IMR-90 (cell line): Measurements from ENCODE around the gene ARHGAP35. TPM values are rescaled to one million over a fixed set of nuclear protein-coding genes. Genes with fewer than 3 reads are reported as not detected.

Source experiments
- ATAC-seq: fragments of 200-7000 bp; cut with Tn5 transposase; 2 replicates; pipeline ENCODE4 v1.9.1; 2020; ENCODE audit warnings: low read depth, mild to moderate bottlenecking, moderate library complexity
- BruUV-seq: library from RNA; stranded (reverse); fragments of 400-500 nt; replicated peaks from 2 replicates; lab custom pipeline; 2021; lab: Mats Ljungman, UMichigan
- CTCF ChIA-PET: fragments of 300-600 bp; formaldehyde crosslinking; extraction: SDS; loops from one replicate; lab custom pipeline; 2021; ENCODE audit warnings: antibody characterized with exemption; lab: Yijun Ruan, JAX
- POLR2A ChIA-PET: fragments of 300-600 bp; sonication (Branson Sonifier 250); formaldehyde crosslinking; loops from one replicate; lab custom pipeline; 2022; ENCODE audit warnings: antibody characterized with exemption; ENCODE audit not compliant: unreplicated experiment; lab: Charles Lee
- DNase-seq: peaks from one replicate; pipeline ENCODE4 v3.0.0; 2013
- H2AFZ ChIP-seq: replicated peaks from 2 replicates; pipeline ENCODE3; 2013; ENCODE audit warnings: low read length, mild to moderate bottlenecking; ENCODE audit not compliant: poor library complexity
- H2AK5ac ChIP-seq: 2 replicates; pipeline ENCODE4 v1.6.1; 2013; ENCODE audit warnings: low read depth, low read length, inconsistent platforms
- H2AK9ac ChIP-seq: replicated peaks from 2 replicates; pipeline ENCODE3; 2013; ENCODE audit warnings: mild to moderate bottlenecking, low read depth, low read length, moderate library complexity; ENCODE audit not compliant: poor library complexity
- H2BK120ac ChIP-seq: 2 replicates; pipeline ENCODE4 v1.6.1; 2013; ENCODE audit warnings: low read depth, low read length, inconsistent platforms
- H2BK15ac ChIP-seq: 3 replicates; pipeline ENCODE4 v1.6.1; 2013; ENCODE audit warnings: low read depth, low read length, inconsistent platforms
- H2BK20ac ChIP-seq: 2 replicates; pipeline ENCODE4 v1.6.1; 2013; ENCODE audit warnings: low read depth, mild to moderate bottlenecking, inconsistent platforms, low read length, moderate library complexity
- H2BK5ac ChIP-seq: 2 replicates; pipeline ENCODE4 v1.6.1; 2013; ENCODE audit warnings: mild to moderate bottlenecking, low read depth, low read length, inconsistent platforms; ENCODE audit not compliant: poor library complexity, severe bottlenecking
- H3K14ac ChIP-seq: replicated peaks from 2 replicates; pipeline ENCODE4 v1.6.1; 2013; ENCODE audit warnings: low read depth, low read length, inconsistent platforms
- H3K18ac ChIP-seq: 2 replicates; pipeline ENCODE4 v1.6.1; 2013; ENCODE audit warnings: low read depth, low read length, control low read depth
- H3K23ac ChIP-seq: 2 replicates; pipeline ENCODE4 v1.6.1; 2013; ENCODE audit warnings: low read depth, low read length, inconsistent platforms
- H3K27ac ChIP-seq: 2 replicates; pipeline ENCODE4 v1.5.1; 2013; ENCODE audit warnings: mild to moderate bottlenecking, control low read depth, low read length; ENCODE audit not compliant: insufficient read depth
- H3K27me3 ChIP-seq: 2 replicates; pipeline ENCODE4 v1.6.1; 2013; ENCODE audit warnings: low read length; ENCODE audit not compliant: control insufficient read depth, insufficient read depth
- H3K36me3 ChIP-seq: 2 replicates; pipeline ENCODE4 v1.6.1; 2013; ENCODE audit warnings: low read length, mixed read lengths; ENCODE audit not compliant: control insufficient read depth, insufficient read depth
- H3K4ac ChIP-seq: 2 replicates; pipeline ENCODE4 v1.6.1; 2013; ENCODE audit warnings: low read depth, low read length, inconsistent platforms
- H3K4me1 ChIP-seq: 2 replicates; pipeline ENCODE4 v1.6.1; 2013; ENCODE audit warnings: low read length, mixed read lengths; ENCODE audit not compliant: control insufficient read depth, insufficient read depth
- H3K4me2 ChIP-seq: 2 replicates; pipeline ENCODE4 v1.6.1; 2013; ENCODE audit warnings: low read depth, mild to moderate bottlenecking, control low read depth, low read length, moderate library complexity
- H3K4me3 ChIP-seq: 2 replicates; pipeline ENCODE4 v1.5.1; 2013; ENCODE audit warnings: low read depth, mild to moderate bottlenecking, control low read depth, low read length, moderate library complexity; ENCODE audit not compliant: insufficient read depth
- H3K56ac ChIP-seq: 2 replicates; pipeline ENCODE4 v1.6.1; 2013; ENCODE audit warnings: low read length, inconsistent platforms; ENCODE audit not compliant: insufficient read depth; ENCODE audit errors: extremely low read depth
- H3K79me1 ChIP-seq, 2 experiments: 2 replicates each; pipeline ENCODE4 v1.6.1; 2013; ENCODE audit warnings: low read length in 2 of 2, inconsistent platforms in 1 of 2, low read depth in 1 of 2
- H3K9ac ChIP-seq: 2 replicates; pipeline ENCODE4 v1.6.1; 2013; ENCODE audit warnings: low read depth, low read length, control low read depth
- H3K9me1 ChIP-seq: 2 replicates; pipeline ENCODE4 v1.6.1; 2013; ENCODE audit warnings: low read length, inconsistent platforms; ENCODE audit not compliant: insufficient read depth
- H3K9me3 ChIP-seq: 2 replicates; pipeline ENCODE4 v1.6.1; 2013; ENCODE audit warnings: low read length; ENCODE audit not compliant: control insufficient read depth, insufficient read depth
- H4K20me1 ChIP-seq: 2 replicates; pipeline ENCODE4 v1.6.1; 2013; ENCODE audit warnings: low read length, inconsistent platforms; ENCODE audit not compliant: insufficient read depth
- H4K5ac ChIP-seq: 2 replicates; pipeline ENCODE4 v1.6.1; 2013; ENCODE audit warnings: mild to moderate bottlenecking, low read depth, low read length, control low read depth
- H4K8ac ChIP-seq, 2 experiments: 2 replicates each; pipeline ENCODE4 v1.6.1; 2013; ENCODE audit warnings: low read depth in 2 of 2, low read length in 2 of 2, control low read depth in 1 of 2, inconsistent platforms in 1 of 2
- H4K91ac ChIP-seq: 2 replicates; pipeline ENCODE4 v1.6.1; 2013; ENCODE audit warnings: low read depth, low read length, inconsistent platforms; ENCODE audit not compliant: insufficient read depth
- BHLHE40 ChIP-seq: fragments of 150-350 bp; IDR thresholded peaks from 2 replicates; pipeline ENCODE4 v1.6.1; 2016; ENCODE audit warnings: mild to moderate bottlenecking, low read depth, low read length
- CEBPB ChIP-seq: IDR thresholded peaks from 2 replicates; pipeline ENCODE4 v1.6.1; 2012; ENCODE audit warnings: low read depth, low read length, improper control_type of control experiment
- CHD1 ChIP-seq: IDR thresholded peaks from 2 replicates; pipeline ENCODE4 v1.6.1; 2012; ENCODE audit warnings: low read depth, low read length, improper control_type of control experiment
- ELK1 ChIP-seq: fragments of 150-350 bp; IDR thresholded peaks from 2 replicates; pipeline ENCODE4 v1.6.1; 2016; ENCODE audit warnings: low read depth, mild to moderate bottlenecking, low read length, moderate library complexity, borderline replicate concordance
- FOS ChIP-seq: fragments of 150-350 bp; IDR thresholded peaks from 2 replicates; pipeline ENCODE4 v1.6.1; 2016; ENCODE audit warnings: low read depth, low read length
- MAFK ChIP-seq: IDR thresholded peaks from 2 replicates; pipeline ENCODE4 v1.6.1; 2012; ENCODE audit warnings: low read depth, low read length, improper control_type of control experiment
- MAZ ChIP-seq: IDR thresholded peaks from 2 replicates; pipeline ENCODE4 v1.6.1; 2012; ENCODE audit warnings: low read depth, mild to moderate bottlenecking, low read length, improper control_type of control experiment, moderate library complexity, borderline replicate concordance
- POLR2A ChIP-seq: IDR thresholded peaks from 2 replicates; pipeline ENCODE4 v1.6.1; 2012; ENCODE audit warnings: mild to moderate bottlenecking, low read depth, low read length
- RAD21 ChIP-seq: IDR thresholded peaks from 2 replicates; pipeline ENCODE4 v1.6.1; 2012; ENCODE audit warnings: low read length, improper control_type of control experiment
- RCOR1 ChIP-seq: IDR thresholded peaks from 2 replicates; pipeline ENCODE4 v1.6.1; 2012; ENCODE audit warnings: mild to moderate bottlenecking, low read length, improper control_type of control experiment; ENCODE audit not compliant: insufficient replicate concordance
- RFX5 ChIP-seq: IDR thresholded peaks from 2 replicates; pipeline ENCODE4 v1.8.0; 2012; ENCODE audit warnings: low read depth, mild to moderate bottlenecking, low read length, moderate library complexity
- USF2 ChIP-seq: fragments of 150-350 bp; IDR thresholded peaks from 2 replicates; pipeline ENCODE4 v1.6.1; 2017; ENCODE audit warnings: mild to moderate bottlenecking, antibody characterized with exemption, low read length, low read depth
- WGBS, 2 experiments: methylation state at CpG; one replicate each; pipeline versions ENCODE4 v1.1.5 to v1.1.7; 2013; ENCODE audit warnings: missing lambda C conversion rate in 2 of 2; ENCODE audit not compliant: insufficient read length in 1 of 2; ENCODE audit errors: extremely low coverage in 2 of 2; 5-methylcytosine and 5-hydroxymethylcytosine counted together
- dilution Hi-C: fragments of 300-500 bp; cut with HindIII; formaldehyde crosslinking; loops from one replicate; pipeline ENCODE4 v1.14.3; 2018; ENCODE audit warnings: low sequenced_read_pairs; ENCODE audit not compliant: unreplicated experiment
- in situ Hi-C: fragments of 300-500 bp; cut with MboI; formaldehyde crosslinking; loops from 3 replicates; pipeline ENCODE4 v1.14.3; 2019; ENCODE audit warnings: low sequenced_read_pairs, inconsistent platforms, mixed read lengths
- intact Hi-C: fragments of 100-400 bp; cut with micrococcal nuclease; formaldehyde crosslinking; loops from 2 replicates; pipeline ENCODE4 v1.10.0; 2022
- polyA plus RNA-seq, 3 experiments: library from polyadenylated mRNA; depleted of rRNA; stranded (reverse); fragments of >200 nt; gene quantifications; 2 replicates each; pipeline ENCODE4 v1.2.3, GENCODE V29; 2012; ENCODE audit warnings: low replicate concordance in 1 of 3
- total RNA-seq: library from RNA; depleted of rRNA; stranded (reverse); fragments of >200 nt; gene quantifications from 2 replicates; pipeline ENCODE4 v1.2.3, GENCODE V29; 2012

Gene ARHGAP35
- total and polyA plus RNA-seq, 2 of the 4 experiments (the other 2 are of a cell fraction): 16.4 to 29.0 TPM

GRCh38 chr19:46839752-46840497 lies 20.9 kb upstream of the ARHGAP35 start:
- H4K20me1 ChIP-seq: peaks cover 25% of the 10 kb centered on the region
- POLR2A ChIA-PET: interaction anchor here (0.5 to 0.6 kb wide), 3 partner anchors 56 to 176 kb away, joined by 3 to 11 read pairs (median 4); no protein-coding TSS in a partner anchor
- DNase-seq: no peak

More at GRCh38 chr19:46839752-46840497, 20.9 kb upstream of the ARHGAP35 start:
- dilution Hi-C loops: no loop called here
- H2BK20ac ChIP-seq: 0 out of 2 replicates have a peak overlapping the region, but pooled peaks have one; percentile 45
- H4K91ac ChIP-seq: no peak overlapping the region
- H2AFZ ChIP-seq: peak overlapping the region; percentile 37
- H3K18ac ChIP-seq: 0 out of 2 replicates have a peak overlapping the region, but pooled peaks have one; percentile 25
- in situ Hi-C loops: loop anchor here (5.0 to 10.0 kb wide), 2 partner anchors 55 to 83 kb away; partner anchors contain the start of gene SLC1A5
- no peaks in the 10 kb centered on the region for H3K27me3 ChIP-seq
- no peak overlapping the region for H4K5ac ChIP-seq
- no TSS peak for BruUV-seq
- H3K79me1 ChIP-seq: peaks cover 10 to 55% of the 10 kb centered on the region in 2 experiments
- no peaks in the 10 kb centered on the region for H3K9me3 ChIP-seq
- intact Hi-C loops: loop anchor here (1.0 kb wide), 2 partner anchors 52 to 83 kb away; partner anchors contain the start of gene SLC1A5
- TF ChIP-seq FOS: no peak
- TF ChIP-seq ELK1: no peak
- no peak for TF ChIP-seq CEBPB
- no peak for TF ChIP-seq BHLHE40
- TF ChIP-seq MAZ: no peak
- no peak for TF ChIP-seq CHD1
- no peak for TF ChIP-seq MAFK
- TF ChIP-seq POLR2A: no peak
- no peak for TF ChIP-seq RCOR1
- TF ChIP-seq RFX5: no peak
- no peak for TF ChIP-seq USF2
- no peak for TF ChIP-seq RAD21
- peaks cover 40% of the 10 kb centered on the region for H3K36me3 ChIP-seq
- H3K9me1 ChIP-seq: 0 out of 2 replicates have a peak, but pooled peaks cover 3% of the 10 kb centered on the region
- no peak overlapping the region for H3K4me2 ChIP-seq
- peak overlapping the region; percentile 79 for H3K4ac ChIP-seq
- no peak; the same call in 1 of the 2 replicates for ATAC-seq
- H3K14ac ChIP-seq: 0 out of 2 replicates have a peak overlapping the region, but pooled peaks have one; percentile 36
- no peak overlapping the region for H2BK15ac ChIP-seq
- peak overlapping the region; percentile 63 for H2AK9ac ChIP-seq
- peak overlapping the region; percentile 74; the same call in 1 of the 2 replicates for H3K23ac ChIP-seq
- peak overlapping the region; percentile 63 for H2BK5ac ChIP-seq
- no peak overlapping the region for H3K56ac ChIP-seq
- peak overlapping the region in 1 of 2 experiments; percentile 61; a peak in 2 of 4 replicates for H4K8ac ChIP-seq
- WGBS, 2 experiments: no CpG with 5 or more reads among the region's 12 CpGs
- H3K4me3 ChIP-seq: no peak overlapping the region
- CTCF ChIA-PET: interaction anchor here (0.6 to 2.4 kb wide), 15 partner anchors 10 to 160 kb away, joined by 3 to 16 read pairs (median 4); partner anchors contain the start of gene SLC1A5
- H2BK120ac ChIP-seq: peak overlapping the region; percentile 36; the same call in 1 of the 2 replicates
- no peak overlapping the region for H3K9ac ChIP-seq
- peak overlapping the region; percentile 91 for H2AK5ac ChIP-seq
- H3K27ac ChIP-seq: peak overlapping the region; percentile 56; the same call in 1 of the 2 replicates
- peaks cover 7% of the 10 kb centered on the region for H3K4me1 ChIP-seq
